Urinary bladder (tissue), 4 donors: ENCODE measurements around the gene ARIH1. TPM values are rescaled to one million over a fixed set of nuclear protein-coding genes. Genes with fewer than 3 reads are reported as not detected.

ENCODE experiments used
- DNase-seq: peaks from one replicate; pipeline ENCODE4 v3.0.0-alpha.2; 2015; ENCODE audit errors: extremely low spot score
- H3K27ac ChIP-seq: one replicate; pipeline ENCODE4 v1.5.1; 2013; ENCODE audit warnings: low read depth, mild to moderate bottlenecking, moderate library complexity
- H3K36me3 ChIP-seq: one replicate; pipeline ENCODE4 v1.6.1; 2013; ENCODE audit warnings: mild to moderate bottlenecking, moderate library complexity; ENCODE audit not compliant: insufficient read depth
- H3K4me1 ChIP-seq: one replicate; pipeline ENCODE4 v1.6.1; 2013; ENCODE audit warnings: mild to moderate bottlenecking, moderate library complexity; ENCODE audit not compliant: insufficient read depth
- H3K4me3 ChIP-seq: one replicate; pipeline ENCODE4 v1.5.1; 2013; ENCODE audit warnings: low read depth, low read length
- whole genome bisulfite sequencing: extraction: QIAGEN DNeasy Blood & Tissue Kit; methylation state at CpG from one replicate; pipeline ENCODE4 v1.1.7; 2013; 5-methylcytosine and 5-hydroxymethylcytosine counted together
- polyA plus RNA-seq: library from polyadenylated mRNA; stranded (reverse); fragments of 200-250 nt; gene quantifications from one replicate; pipeline ENCODE4 v1.2.3, GENCODE V29; 2013
- total RNA-seq: library from RNA; depleted of rRNA; stranded (reverse); fragments of >200 nt; gene quantifications from one replicate; pipeline ENCODE4 v1.2.3, GENCODE V29; 2014
- donor health status: healthy with polysubstance abuse.
- donor health status: healthy.

Gene ARIH1
- total and polyA plus RNA-seq, 2 donors: 41.1 to 79.2 TPM

DNA sequence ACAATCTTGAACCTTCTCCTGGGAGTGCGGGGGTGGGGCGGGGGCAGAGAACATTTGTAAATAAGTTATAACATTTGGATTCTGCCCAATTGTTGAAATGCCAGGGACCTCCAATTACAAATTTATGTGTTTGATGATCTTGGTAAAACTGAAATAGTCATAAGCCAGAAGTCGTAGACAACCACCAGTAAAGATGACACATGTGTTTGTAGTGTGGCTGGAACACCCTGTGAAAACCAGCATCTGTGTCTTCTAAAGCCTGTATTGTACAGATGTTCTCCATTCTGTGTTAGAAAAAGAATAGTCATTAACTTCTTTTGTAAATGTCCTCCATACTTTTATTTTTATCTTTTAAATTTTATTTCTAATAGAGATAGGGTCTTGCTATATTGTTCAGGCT is 61.8 kb downstream of the ARIH1 start:
- 82% methylated on average over 3 of the region's 3 CpGs for WGBS
- DNase-seq: no peak
- H3K4me1 ChIP-seq: no peaks in the 10 kb centered on the region
- H3K27ac ChIP-seq: no peak overlapping the region
- H3K36me3 ChIP-seq: no peaks in the 10 kb centered on the region
- H3K4me3 ChIP-seq: no peak overlapping the region

- H3K4me1 ChIP-seq: no peaks in the 10 kb centered on the region
- H3K4me3 ChIP-seq: no peak overlapping the region
- no peaks in the 10 kb centered on the region for H3K36me3 ChIP-seq
- no peak for DNase-seq
- no peak overlapping the region for H3K27ac ChIP-seq
- 74% methylated on average over 3 of the region's 3 CpGs for WGBS
These were observed 62.4 kb downstream of the ARIH1 start for GRCh38 chr15:72536506-72536905.

GRCh38 chr15:72538931-72539330 is 64.8 kb downstream of the ARIH1 start:
- Histone ChIP-seq H3K27ac (no peak overlapping the region), H3K4me3 (no peak overlapping the region), H3K36me3 (no peaks in the 10 kb centered on the region), H3K4me1 (no peaks in the 10 kb centered on the region)
- DNase-seq: no peak

DNA sequence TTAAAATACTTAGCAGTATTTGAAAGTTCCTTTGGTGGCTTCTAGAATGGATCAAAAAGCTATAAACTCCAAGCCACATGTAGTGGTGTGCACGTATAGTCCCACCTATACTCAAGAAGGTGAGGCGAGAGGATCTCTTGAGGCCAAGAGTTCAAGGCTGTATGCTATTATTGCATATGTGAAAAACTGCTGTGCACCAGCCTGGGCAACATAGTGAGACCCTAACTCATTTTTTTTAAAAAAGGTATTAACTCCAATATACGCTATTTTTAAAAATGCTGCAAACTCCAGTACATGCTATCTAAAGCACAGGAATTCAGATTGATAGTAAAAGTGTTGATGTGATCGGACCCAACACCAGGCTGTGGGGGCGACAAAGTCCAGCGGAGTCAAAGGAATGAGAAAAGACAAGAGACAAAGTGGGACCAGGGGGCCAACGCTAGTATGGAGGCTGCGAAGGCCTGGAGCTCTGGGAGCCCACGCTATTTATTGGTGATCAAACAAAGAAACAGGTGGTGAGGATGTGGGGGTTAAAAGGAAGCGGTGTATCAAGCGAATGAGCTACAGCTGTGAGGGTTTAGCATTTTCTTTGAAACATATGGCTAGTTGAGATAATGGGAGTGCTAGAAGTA is 66.6 kb downstream of the ARIH1 start:
- no peaks in the 10 kb centered on the region for H3K36me3 ChIP-seq
- 98% methylated on average over 11 of the region's 11 CpGs for WGBS
- no peak overlapping the region for H3K27ac ChIP-seq

DNA sequence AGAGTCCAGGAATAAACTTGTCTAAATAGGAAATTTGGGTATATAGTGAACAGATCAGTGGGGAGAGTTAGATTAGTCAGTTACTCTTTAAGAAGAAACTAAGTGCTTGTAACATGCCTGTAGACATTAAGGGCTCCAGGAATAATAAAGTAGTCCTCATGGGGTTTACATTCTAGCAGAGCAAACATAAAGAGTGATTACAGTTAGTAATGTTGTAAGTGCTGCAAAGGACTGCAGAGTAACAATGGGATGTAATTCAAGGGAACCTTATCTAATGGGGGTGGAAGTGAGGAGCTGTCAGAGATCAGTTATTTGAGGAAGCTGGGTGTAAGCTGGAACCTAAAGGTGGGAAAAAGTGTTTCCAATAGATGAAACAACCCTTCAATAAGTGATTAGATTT is 67.5 kb downstream of the ARIH1 start:
- no peak overlapping the region for H3K4me3 ChIP-seq
- H3K4me1 ChIP-seq: no peaks in the 10 kb centered on the region
- H3K36me3 ChIP-seq: no peaks in the 10 kb centered on the region
- no peak for DNase-seq
- H3K27ac ChIP-seq: no peak overlapping the region

More for the DNA sequence above, 66.6 kb downstream of the ARIH1 start:
- no peak for DNase-seq
- Histone ChIP-seq H3K4me1 (no peaks in the 10 kb centered on the region), H3K4me3 (no peak overlapping the region)

- WGBS: 56% methylated on average over 1 of the region's 1 CpG
- Histone ChIP-seq H3K4me3 (no peak overlapping the region), H3K27ac (no peak overlapping the region), H3K4me1 (no peaks in the 10 kb centered on the region), H3K36me3 (no peaks in the 10 kb centered on the region)
- DNase-seq: no peak
These were observed 71.0 kb downstream of the ARIH1 start for GRCh38 chr15:72545156-72545555.

DNA sequence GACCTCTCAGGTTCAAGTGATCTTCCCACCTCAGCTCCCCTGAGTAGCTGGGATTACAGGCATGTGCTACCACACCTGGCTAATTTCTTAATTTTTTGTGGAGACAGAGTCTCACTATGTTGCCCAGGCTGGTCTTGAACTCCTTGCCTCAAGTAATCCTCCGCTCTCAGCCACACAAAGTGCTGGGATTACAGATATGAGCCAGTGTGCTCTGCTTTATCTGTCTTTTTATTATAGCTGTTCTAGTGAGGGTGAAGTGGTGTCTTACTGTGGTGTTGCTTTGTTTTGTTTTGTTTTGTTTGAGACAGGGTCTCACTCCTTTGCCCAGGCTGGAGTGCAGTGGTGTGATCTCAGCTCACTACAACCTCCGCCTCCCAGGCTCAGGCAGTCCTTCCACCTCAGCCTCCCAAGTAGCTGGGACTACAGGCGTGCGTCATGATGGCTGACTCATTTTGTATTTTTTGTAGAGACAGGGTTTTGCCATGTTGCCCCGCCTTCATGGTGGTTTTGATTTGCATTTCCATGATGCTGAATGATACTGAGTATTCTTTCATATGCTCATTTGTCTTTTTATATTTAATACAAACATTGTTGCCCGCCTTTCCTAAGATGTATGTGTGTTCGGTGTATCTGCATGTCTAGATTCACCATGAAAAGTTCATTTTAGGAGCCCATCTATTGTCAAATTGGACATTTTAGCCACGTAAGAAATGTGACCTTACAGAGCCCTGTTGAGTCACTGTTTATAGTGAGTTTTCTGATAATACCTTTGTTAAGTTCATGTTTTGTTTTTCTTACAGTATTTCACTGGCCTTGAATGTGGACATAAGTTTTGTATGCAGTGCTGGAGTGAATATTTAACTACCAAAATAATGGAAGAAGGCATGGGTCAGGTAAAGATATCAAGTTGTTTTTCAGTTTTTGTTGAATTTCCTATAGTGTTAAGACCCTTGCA is 80.6 kb downstream of the ARIH1 start:
- no peak for DNase-seq
- WGBS: 93% methylated on average over 8 of the region's 8 CpGs
- H3K27ac ChIP-seq: no peak overlapping the region
- no peak overlapping the region for H3K4me3 ChIP-seq
- H3K36me3 ChIP-seq: no peaks in the 10 kb centered on the region
- H3K4me1 ChIP-seq: peaks cover 4% of the 10 kb centered on the region

- WGBS: 89% methylated on average over 3 of the region's 3 CpGs
- no peak overlapping the region for H3K4me3 ChIP-seq
- H3K4me1 ChIP-seq: peaks cover 2% of the 10 kb centered on the region
- no peak overlapping the region for H3K27ac ChIP-seq
- no peaks in the 10 kb centered on the region for H3K36me3 ChIP-seq
- DNase-seq: no peak
These were observed 85.7 kb downstream of the ARIH1 start for GRCh38 chr15:72559781-72560180.

DNA sequence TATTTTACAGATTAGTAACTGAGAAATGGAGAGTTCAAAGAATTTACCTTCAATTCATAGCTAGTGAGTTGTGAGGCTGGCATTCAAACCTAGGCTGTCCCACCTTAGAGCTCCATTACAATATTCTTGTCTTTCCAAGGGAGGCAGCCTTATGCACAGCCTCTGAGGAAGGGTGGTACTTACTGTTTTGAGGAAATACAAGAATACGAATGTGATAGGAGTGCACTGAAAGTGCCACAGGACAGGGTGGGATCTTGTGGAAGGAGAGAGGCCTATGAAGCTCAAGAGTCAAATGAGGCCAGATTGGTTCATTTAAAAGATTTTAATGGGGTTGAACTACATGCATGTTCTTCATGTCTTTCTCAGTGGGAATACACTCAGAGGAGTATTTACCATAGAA is 86.3 kb downstream of the ARIH1 start:
- no peak overlapping the region for H3K4me3 ChIP-seq
- 86% methylated on average over 1 of the region's 1 CpG for WGBS
- DNase-seq: no peak
- H3K4me1 ChIP-seq: peaks cover 2% of the 10 kb centered on the region
- no peak overlapping the region for H3K27ac ChIP-seq
- H3K36me3 ChIP-seq: no peaks in the 10 kb centered on the region

DNA sequence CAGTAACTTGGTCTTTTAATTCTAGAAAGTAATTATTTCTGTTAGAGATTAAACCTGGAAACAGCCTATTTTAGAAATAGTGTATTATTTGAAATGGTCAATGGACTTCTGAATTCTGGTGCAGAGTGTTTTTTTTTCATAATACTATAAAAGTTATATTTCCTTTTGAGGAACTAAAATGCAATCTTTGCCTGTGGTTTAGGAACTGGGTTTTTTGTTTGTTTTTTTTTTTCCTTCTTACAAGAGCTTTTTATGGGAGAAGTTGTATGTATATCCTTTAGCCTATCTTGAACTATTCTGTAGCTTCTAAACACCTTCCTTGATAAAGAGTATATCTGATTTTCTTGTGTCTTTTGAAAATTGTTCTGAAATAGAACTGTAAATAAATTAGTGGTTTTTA is 88.3 kb downstream of the ARIH1 start:
- Histone ChIP-seq H3K4me1 (peaks cover 2% of the 10 kb centered on the region), H3K4me3 (no peak overlapping the region), H3K36me3 (no peaks in the 10 kb centered on the region), H3K27ac (no peak overlapping the region)
- no peak for DNase-seq

DNA sequence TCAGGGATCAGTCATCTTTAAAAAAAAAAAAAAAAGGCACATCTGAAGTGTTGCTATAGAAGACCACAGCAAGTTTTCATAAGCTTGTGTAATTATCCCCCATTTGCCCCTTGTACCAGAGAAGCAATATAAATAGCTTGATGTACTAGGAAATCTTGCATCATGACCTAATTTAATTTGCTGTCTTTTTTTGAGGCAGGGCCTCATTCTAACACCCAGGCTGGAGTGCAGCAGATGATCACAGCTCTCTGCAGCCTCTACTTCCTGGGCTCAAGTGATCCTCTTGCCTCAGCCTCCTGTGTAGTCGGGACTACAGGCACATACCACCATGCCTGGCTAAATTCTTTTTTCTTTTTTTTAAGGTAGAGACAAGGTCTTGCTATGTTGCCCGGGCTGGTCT is 88.7 kb downstream of the ARIH1 start:
- Histone ChIP-seq H3K36me3 (no peaks in the 10 kb centered on the region), H3K4me1 (peaks cover 2% of the 10 kb centered on the region), H3K27ac (no peak overlapping the region), H3K4me3 (no peak overlapping the region)
- 96% methylated on average over 2 of the region's 2 CpGs for WGBS
- DNase-seq: no peak

GRCh38 chr15:72564091-72564490 is 90.0 kb downstream of the ARIH1 start:
- H3K27ac ChIP-seq: no peak overlapping the region
- no peaks in the 10 kb centered on the region for H3K36me3 ChIP-seq
- no peak overlapping the region for H3K4me3 ChIP-seq
- no peaks in the 10 kb centered on the region for H3K4me1 ChIP-seq
- no peak for DNase-seq
- WGBS: 79% methylated on average over 1 of the region's 1 CpG

DNA sequence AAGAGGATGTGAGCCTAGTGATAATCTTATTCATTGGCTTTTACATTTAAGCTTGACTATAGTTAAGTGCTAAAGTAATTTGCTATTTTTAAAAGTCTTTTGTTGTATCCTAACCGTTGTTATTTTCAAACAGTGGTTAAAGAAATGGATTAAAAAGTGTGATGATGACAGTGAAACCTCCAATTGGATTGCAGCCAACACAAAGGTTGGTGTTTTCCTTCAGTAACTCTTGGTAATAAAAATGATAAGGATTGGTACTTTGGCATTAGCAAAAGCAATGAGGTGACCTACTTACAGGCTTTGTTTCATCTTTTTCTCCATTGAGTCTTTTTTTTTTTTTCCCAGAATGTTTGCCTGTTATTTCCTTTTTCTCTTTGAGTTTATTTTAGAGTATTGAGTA is 92.8 kb downstream of the ARIH1 start:
- Histone ChIP-seq H3K27ac (no peak overlapping the region), H3K4me3 (no peak overlapping the region), H3K36me3 (no peaks in the 10 kb centered on the region), H3K4me1 (no peaks in the 10 kb centered on the region)
- 47% methylated on average over 1 of the region's 1 CpG for WGBS
- no peak for DNase-seq

DNA sequence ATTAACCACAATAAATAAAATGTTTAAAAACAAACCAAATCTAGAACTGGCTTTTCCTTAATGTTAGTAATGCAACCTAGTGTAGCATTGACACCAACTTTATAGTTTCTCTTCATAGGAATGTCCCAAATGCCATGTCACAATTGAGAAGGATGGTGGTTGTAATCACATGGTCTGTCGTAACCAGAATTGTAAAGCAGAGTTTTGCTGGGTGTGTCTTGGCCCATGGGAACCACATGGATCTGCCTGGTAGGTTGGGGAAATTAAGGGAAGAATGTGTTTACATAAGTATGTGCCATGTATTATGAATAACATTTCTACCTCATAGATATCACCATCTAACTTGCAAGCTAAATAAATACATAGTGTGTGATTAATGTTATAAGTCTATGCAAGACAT is 95.9 kb downstream of the ARIH1 start:
- Histone ChIP-seq H3K4me3 (no peak overlapping the region), H3K27ac (no peak overlapping the region), H3K4me1 (no peaks in the 10 kb centered on the region), H3K36me3 (no peaks in the 10 kb centered on the region)
- WGBS: 92% methylated on average over 1 of the region's 1 CpG
- no peak for DNase-seq
